SK-N-SH (cell line): Measurements from ENCODE around the gene AUTS2. TPM values are rescaled to one million over a fixed set of nuclear protein-coding genes. Genes with fewer than 3 reads are reported as not detected.

Source experiments
- CTCF ChIA-PET: fragments of 300-600, 350-600 bp; formaldehyde crosslinking; extraction: SDS; loops from one replicate; lab custom pipeline; 2021; lab: Yijun Ruan, JAX
- POLR2A ChIA-PET: fragments of 350-600 bp; sonication (Branson Sonifier 250); formaldehyde crosslinking; extraction: SDS; loops from one replicate; lab custom pipeline; 2020; ENCODE audit warnings: antibody characterized with exemption, inconsistent platforms; lab: Yijun Ruan, JAX
- DNase-seq: peaks from one replicate; pipeline ENCODE4 v3.0.0; 2012
- H2AFZ ChIP-seq: fragments of 200-600 bp; sonication (generic); 2 replicates; pipeline ENCODE4 v1.8.1; 2016; ENCODE audit warnings: antibody characterized with exemption, mild to moderate bottlenecking, low read depth
- H3F3A ChIP-seq: fragments of 200-600 bp; sonication (generic); replicated peaks from 2 replicates; pipeline ENCODE3; 2016; ENCODE audit warnings: antibody characterized with exemption, mild to moderate bottlenecking; ENCODE audit not compliant: insufficient read depth
- H3K27ac ChIP-seq, 2 experiments: fragments of 200-500 bp in 1 of 2; fragments of 200-600 bp in 1 of 2; sonication (Bioruptor generic) in 1 of 2; sonication (generic), shearing (Covaris generic) in 1 of 2; 2 replicates each; pipeline versions ENCODE4 v1.5.1 to v1.6.1; 2014 to 2016; ENCODE audit warnings: low read depth in 2 of 2, inconsistent platforms in 1 of 2, low read length in 1 of 2, mild to moderate bottlenecking in 1 of 2, mixed read lengths in 1 of 2
- H3K27me3 ChIP-seq: fragments of 200-600 bp; sonication (generic), shearing (Covaris generic); 2 replicates; pipeline ENCODE4 v1.6.1; 2016; ENCODE audit warnings: mixed run types; ENCODE audit not compliant: insufficient read depth
- H3K36me3 ChIP-seq, 2 experiments: fragments of 200-500 bp in 1 of 2; fragments of 200-600 bp in 1 of 2; sonication (Bioruptor generic) in 1 of 2; sonication (generic) in 1 of 2; replicated peaks in 1 of 2; 2 replicates each; pipeline versions ENCODE3 to v1.5.1; 2014 to 2016; ENCODE audit warnings: low read length in 1 of 2, mild to moderate bottlenecking in 1 of 2; ENCODE audit not compliant: insufficient read depth in 2 of 2, control insufficient read depth in 1 of 2
- H3K4me1 ChIP-seq, 2 experiments: fragments of 200-500 bp in 1 of 2; fragments of 200-600 bp in 1 of 2; sonication (Bioruptor generic) in 1 of 2; sonication (generic), shearing (Covaris generic) in 1 of 2; 2 replicates each; pipeline versions ENCODE4 v1.5.1 to v1.6.1; 2014 to 2016; ENCODE audit warnings: low read depth in 1 of 2, low read length in 1 of 2, mixed run types in 1 of 2; ENCODE audit not compliant: insufficient read depth in 2 of 2, control insufficient read depth in 1 of 2
- H3K4me2 ChIP-seq: fragments of 200-600 bp; sonication (generic), shearing (Covaris generic); 2 replicates; pipeline ENCODE4 v1.6.1; 2017; ENCODE audit warnings: mixed run types
- H3K4me3 ChIP-seq, 2 experiments: fragments of 200-500 bp in 1 of 2; fragments of 200-600 bp in 1 of 2; sonication (Bioruptor generic) in 1 of 2; sonication (generic), shearing (Covaris generic) in 1 of 2; 2 replicates each; pipeline versions ENCODE4 v1.5.1 to v1.8.1; 2014 to 2016; ENCODE audit warnings: low read depth in 2 of 2, inconsistent platforms in 1 of 2, low read length in 1 of 2, mild to moderate bottlenecking in 1 of 2, mixed read lengths in 1 of 2, moderate library complexity in 1 of 2
- H3K79me2 ChIP-seq: fragments of 200-600 bp; sonication (generic); 2 replicates; pipeline ENCODE4 v1.8.1; 2017; ENCODE audit warnings: mild to moderate bottlenecking; ENCODE audit not compliant: insufficient read depth
- H3K9ac ChIP-seq: fragments of 200-600 bp; sonication (generic); 2 replicates; pipeline ENCODE4 v1.6.1; 2017; ENCODE audit warnings: mixed run types
- H3K9me2 ChIP-seq: fragments of 200-600 bp; sonication (generic); 2 replicates; pipeline ENCODE4 v1.6.1; 2017; ENCODE audit warnings: mixed run types
- H3K9me3 ChIP-seq: fragments of 200-600 bp; sonication (generic); 2 replicates; pipeline ENCODE4 v1.6.1; 2017; ENCODE audit warnings: mixed run types, mild to moderate bottlenecking, moderate library complexity
- H4K20me1 ChIP-seq: fragments of 200-600 bp; sonication (generic); 2 replicates; pipeline ENCODE4 v1.6.1; 2017; ENCODE audit warnings: mild to moderate bottlenecking, mixed run types; ENCODE audit not compliant: insufficient read depth
- EP300 ChIP-seq, 2 experiments: IDR thresholded peaks; 2 replicates each; pipeline versions ENCODE4 v1.4.0 to v1.6.1; 2012; ENCODE audit warnings: borderline replicate concordance in 1 of 2, low read depth in 1 of 2, low read length in 1 of 2
- EZH2phosphoT487 ChIP-seq: fragments of 200-600 bp; sonication (generic); IDR thresholded peaks from 2 replicates; pipeline ENCODE4 v1.6.1; 2017; ENCODE audit warnings: low read depth, mixed run types, mild to moderate bottlenecking, antibody characterized with exemption, moderate library complexity, borderline replicate concordance
- FOSL2 ChIP-seq: IDR thresholded peaks from 2 replicates; pipeline ENCODE4 v1.4.0; 2012; ENCODE audit warnings: low read depth, mild to moderate bottlenecking, moderate library complexity, borderline replicate concordance
- FOXJ3 ChIP-seq: sonication (generic); formaldehyde crosslinking; IDR thresholded peaks from 2 replicates; pipeline ENCODE4 v1.5.1; 2020; ENCODE audit warnings: mild to moderate bottlenecking, missing genetic modification reagents
- GATA2 ChIP-seq: sonication (generic); formaldehyde crosslinking; IDR thresholded peaks from 2 replicates; pipeline ENCODE4 v1.5.0; 2020; ENCODE audit warnings: mild to moderate bottlenecking, missing genetic modification reagents
- MXI1 ChIP-seq: IDR thresholded peaks from 2 replicates; pipeline ENCODE4 v1.6.1; 2012; ENCODE audit warnings: mild to moderate bottlenecking, low read depth, low read length, improper control_type of control experiment
- NFIC ChIP-seq: IDR thresholded peaks from 2 replicates; pipeline ENCODE4 v1.4.0; 2012; ENCODE audit warnings: borderline replicate concordance
- NRF1 ChIP-seq: IDR thresholded peaks from 2 replicates; pipeline ENCODE4 v1.6.1; 2012; ENCODE audit warnings: low read depth, mild to moderate bottlenecking, low read length
- RAD21 ChIP-seq: IDR thresholded peaks from 2 replicates; pipeline ENCODE4 v1.6.1; 2012; ENCODE audit warnings: mild to moderate bottlenecking, low read length
- RCOR1 ChIP-seq: fragments of 150-350 bp; IDR thresholded peaks from 2 replicates; pipeline ENCODE4 v1.6.1; 2017; ENCODE audit warnings: antibody characterized with exemption, low read length
- RFX5 ChIP-seq: IDR thresholded peaks from 2 replicates; pipeline ENCODE4 v1.6.1; 2012; ENCODE audit warnings: mild to moderate bottlenecking, improper control_type of control experiment, low read length
- SIN3A ChIP-seq: IDR thresholded peaks from 2 replicates; pipeline ENCODE4 v1.6.1; 2012; ENCODE audit warnings: low read depth, mild to moderate bottlenecking, low read length, moderate library complexity, borderline replicate concordance
- SMC3 ChIP-seq: IDR thresholded peaks from 2 replicates; pipeline ENCODE4 v1.6.1; 2012; ENCODE audit warnings: low read depth, low read length, improper control_type of control experiment
- YY1 ChIP-seq: IDR thresholded peaks from 2 replicates; pipeline ENCODE4 v1.4.0; 2012; ENCODE audit warnings: low read depth, mild to moderate bottlenecking
- WGBS: methylation state at CpG from one replicate; pipeline ENCODE4 v1.1.6; 2017; ENCODE audit warnings: low lambda C conversion rate; 5-methylcytosine and 5-hydroxymethylcytosine counted together
- polyA plus RNA-seq, 3 experiments: library from polyadenylated mRNA; depleted of rRNA; stranded (reverse); fragments of >200 nt; gene quantifications; 2 replicates each; pipeline ENCODE4 v1.2.3, GENCODE V29; 2012
- TF ChIP-seq, protein P1 (sequence below): fragments of 150-350 bp; IDR thresholded peaks from 2 replicates; pipeline ENCODE4 v1.6.1; 2017; ENCODE audit warnings: antibody characterized with exemption, low read length, low read depth, borderline replicate concordance
- TF ChIP-seq, protein P2 (sequence below): IDR thresholded peaks from 2 replicates; pipeline ENCODE4 v1.6.1; 2012; ENCODE audit warnings: mild to moderate bottlenecking, low read depth, low read length, moderate library complexity
- TF ChIP-seq, protein P3 (sequence below): fragments of 150-350 bp; IDR thresholded peaks from 2 replicates; pipeline ENCODE4 v1.6.1; 2016; ENCODE audit warnings: mild to moderate bottlenecking, low read depth, low read length

AUTS2 gene
- polyA plus RNA-seq, 1 of the 3 experiments (the other 2 are of a cell fraction), result 15.6 TPM

DNA sequence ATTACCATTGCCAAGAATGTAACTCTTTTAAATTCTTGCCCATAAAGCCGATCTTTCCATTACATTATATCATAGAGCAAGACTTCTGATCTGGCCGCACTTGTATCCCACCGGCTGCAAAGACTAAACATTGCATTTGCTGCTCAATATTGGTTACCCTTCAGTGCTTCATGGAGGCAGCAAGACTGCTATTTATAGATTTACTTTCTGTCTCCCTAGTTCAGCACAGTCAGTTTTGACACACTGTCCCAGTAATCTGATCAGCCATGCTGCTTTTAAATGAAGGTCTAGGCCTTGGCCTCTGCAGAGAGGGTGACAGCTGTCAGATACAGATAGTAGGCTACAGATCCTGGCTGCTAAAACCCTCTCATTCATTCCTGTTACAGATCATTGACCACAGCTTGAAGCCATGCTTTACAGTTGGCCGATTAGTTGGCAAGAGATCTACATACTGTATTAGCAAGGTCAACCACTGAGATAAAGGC, 971.1 kb downstream of the AUTS2 start:
- H3K79me2 ChIP-seq, result no peaks in the 10 kb centered on the region
- peak; percentile 88 for TF ChIP-seq MXI1
- TF ChIP-seq, protein P1, sequence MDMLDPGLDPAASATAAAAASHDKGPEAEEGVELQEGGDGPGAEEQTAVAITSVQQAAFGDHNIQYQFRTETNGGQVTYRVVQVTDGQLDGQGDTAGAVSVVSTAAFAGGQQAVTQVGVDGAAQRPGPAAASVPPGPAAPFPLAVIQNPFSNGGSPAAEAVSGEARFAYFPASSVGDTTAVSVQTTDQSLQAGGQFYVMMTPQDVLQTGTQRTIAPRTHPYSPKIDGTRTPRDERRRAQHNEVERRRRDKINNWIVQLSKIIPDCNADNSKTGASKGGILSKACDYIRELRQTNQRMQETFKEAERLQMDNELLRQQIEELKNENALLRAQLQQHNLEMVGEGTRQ, result no peak
- H2AFZ ChIP-seq, result no peak overlapping the region
- H4K20me1 ChIP-seq, result no peaks in the 10 kb centered on the region
- H3K9me3 ChIP-seq, result no peaks in the 10 kb centered on the region
- peaks cover 9% of the 10 kb centered on the region for H3F3A ChIP-seq
- H3K9me2 ChIP-seq, result no peaks in the 10 kb centered on the region
- no peak for DNase-seq
- no peak overlapping the region; a peak in 1 of 4 replicates for H3K27ac ChIP-seq
- ChIA-PET POLR2A (interaction anchor here (0.6 kb wide), 1 partner anchor 125 kb away, joined by 4 read pairs; no protein-coding TSS in a partner anchor), CTCF (interaction anchor here (0.6 to 0.7 kb wide), 2 partner anchors 15 to 93 kb away, joined by 3 read pairs; no protein-coding TSS in a partner anchor)
- H3K27me3 ChIP-seq, result no peaks in the 10 kb centered on the region
- H3K4me1 ChIP-seq, result peaks cover 12 to 56% of the 10 kb centered on the region in 2 experiments
- no peak overlapping the region for H3K4me3 ChIP-seq
- H3K4me2 ChIP-seq, result no peak overlapping the region
- WGBS, result 82% methylated on average over 4 of the region's 4 CpGs
- H3K9ac ChIP-seq, result no peak overlapping the region
- H3K36me3 ChIP-seq, result no peaks in the 10 kb centered on the region

DNA sequence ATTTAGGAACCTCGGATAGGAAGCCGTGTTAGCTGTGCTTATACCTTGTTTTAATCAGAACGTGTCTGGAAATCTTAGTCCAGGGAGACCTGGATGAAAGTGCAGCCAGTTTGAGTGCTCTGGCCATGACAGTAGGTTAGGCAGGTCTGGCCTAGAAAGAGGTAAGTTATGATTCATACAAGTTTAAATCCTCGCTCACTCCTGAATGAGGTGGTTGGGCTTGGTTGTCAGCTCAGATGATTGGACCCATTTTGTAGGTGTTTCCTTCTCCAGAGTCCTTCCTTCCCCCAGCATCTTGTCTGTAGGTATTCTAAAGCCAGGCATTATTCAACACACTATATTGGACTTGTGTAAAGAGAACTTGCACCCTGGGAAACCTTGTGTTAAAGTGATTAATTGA, 971.8 kb downstream of the AUTS2 start:
- H3K4me3 ChIP-seq, result no peak overlapping the region
- no peak overlapping the region for H2AFZ ChIP-seq
- no peak for DNase-seq
- ChIA-PET POLR2A (no interaction called here), CTCF (interaction anchor here (0.7 to 1.9 kb wide), 2 partner anchors 14 to 15 kb away, joined by 3 to 6 read pairs; no protein-coding TSS in a partner anchor)
- H3F3A ChIP-seq, result peaks cover 14% of the 10 kb centered on the region
- no peaks in the 10 kb centered on the region for H3K79me2 ChIP-seq
- peaks cover 16 to 62% of the 10 kb centered on the region in 2 experiments for H3K4me1 ChIP-seq
- H3K27ac ChIP-seq, result peak overlapping the region in 1 of 2 experiments; percentile 14; a peak in 1 of 4 replicates
- H3K4me2 ChIP-seq, result no peak overlapping the region
- no peaks in the 10 kb centered on the region for H3K9me2 ChIP-seq
- 92% methylated on average over 4 of the region's 4 CpGs for WGBS
- H3K9ac ChIP-seq, result no peak overlapping the region
- H3K36me3 ChIP-seq, result no peaks in the 10 kb centered on the region
- TF ChIP-seq SMC3 (no peak), FOXJ3 (CRISPR knock-in tag) (no peak), RCOR1 (no peak), MXI1 (no peak), RAD21 (no peak), NRF1 (no peak), RFX5 (no peak), NFIC (no peak), EP300 (IDR thresholded peaks at IDR 0.05; ENCODE audit: borderline replicate concordance in 1 of 2, low read depth in 1 of 2, low read length in 1 of 2) (no peak), SIN3A (no peak), FOSL2 (no peak), YY1 (no peak), EZH2phosphoT487 (no peak), GATA2 (CRISPR knock-in tag) (no peak)
- TF ChIP-seq, protein P2, sequence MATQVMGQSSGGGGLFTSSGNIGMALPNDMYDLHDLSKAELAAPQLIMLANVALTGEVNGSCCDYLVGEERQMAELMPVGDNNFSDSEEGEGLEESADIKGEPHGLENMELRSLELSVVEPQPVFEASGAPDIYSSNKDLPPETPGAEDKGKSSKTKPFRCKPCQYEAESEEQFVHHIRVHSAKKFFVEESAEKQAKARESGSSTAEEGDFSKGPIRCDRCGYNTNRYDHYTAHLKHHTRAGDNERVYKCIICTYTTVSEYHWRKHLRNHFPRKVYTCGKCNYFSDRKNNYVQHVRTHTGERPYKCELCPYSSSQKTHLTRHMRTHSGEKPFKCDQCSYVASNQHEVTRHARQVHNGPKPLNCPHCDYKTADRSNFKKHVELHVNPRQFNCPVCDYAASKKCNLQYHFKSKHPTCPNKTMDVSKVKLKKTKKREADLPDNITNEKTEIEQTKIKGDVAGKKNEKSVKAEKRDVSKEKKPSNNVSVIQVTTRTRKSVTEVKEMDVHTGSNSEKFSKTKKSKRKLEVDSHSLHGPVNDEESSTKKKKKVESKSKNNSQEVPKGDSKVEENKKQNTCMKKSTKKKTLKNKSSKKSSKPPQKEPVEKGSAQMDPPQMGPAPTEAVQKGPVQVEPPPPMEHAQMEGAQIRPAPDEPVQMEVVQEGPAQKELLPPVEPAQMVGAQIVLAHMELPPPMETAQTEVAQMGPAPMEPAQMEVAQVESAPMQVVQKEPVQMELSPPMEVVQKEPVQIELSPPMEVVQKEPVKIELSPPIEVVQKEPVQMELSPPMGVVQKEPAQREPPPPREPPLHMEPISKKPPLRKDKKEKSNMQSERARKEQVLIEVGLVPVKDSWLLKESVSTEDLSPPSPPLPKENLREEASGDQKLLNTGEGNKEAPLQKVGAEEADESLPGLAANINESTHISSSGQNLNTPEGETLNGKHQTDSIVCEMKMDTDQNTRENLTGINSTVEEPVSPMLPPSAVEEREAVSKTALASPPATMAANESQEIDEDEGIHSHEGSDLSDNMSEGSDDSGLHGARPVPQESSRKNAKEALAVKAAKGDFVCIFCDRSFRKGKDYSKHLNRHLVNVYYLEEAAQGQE, result no peak
- TF ChIP-seq, protein P3, sequence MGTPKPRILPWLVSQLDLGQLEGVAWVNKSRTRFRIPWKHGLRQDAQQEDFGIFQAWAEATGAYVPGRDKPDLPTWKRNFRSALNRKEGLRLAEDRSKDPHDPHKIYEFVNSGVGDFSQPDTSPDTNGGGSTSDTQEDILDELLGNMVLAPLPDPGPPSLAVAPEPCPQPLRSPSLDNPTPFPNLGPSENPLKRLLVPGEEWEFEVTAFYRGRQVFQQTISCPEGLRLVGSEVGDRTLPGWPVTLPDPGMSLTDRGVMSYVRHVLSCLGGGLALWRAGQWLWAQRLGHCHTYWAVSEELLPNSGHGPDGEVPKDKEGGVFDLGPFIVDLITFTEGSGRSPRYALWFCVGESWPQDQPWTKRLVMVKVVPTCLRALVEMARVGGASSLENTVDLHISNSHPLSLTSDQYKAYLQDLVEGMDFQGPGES, result no peak
- TF ChIP-seq, protein P1, result no peak
- no peaks in the 10 kb centered on the region for H3K27me3 ChIP-seq
- no peaks in the 10 kb centered on the region for H4K20me1 ChIP-seq
- H3K9me3 ChIP-seq, result no peaks in the 10 kb centered on the region
